Motor neuron (in vitro differentiated cells): ENCODE data around the gene ACTA2. TPM values are rescaled to one million over a fixed set of nuclear protein-coding genes. Genes with fewer than 3 reads are reported as not detected.

ENCODE experiments used
- ATAC-seq, 8 experiments: fragments of 200-7000 bp; cut with Tn5 transposase; replicated peaks in 6 of 8; 2 replicates each; pipeline ENCODE4 v1.8.0; 2021; ENCODE audit warnings: mild to moderate bottlenecking in 8 of 8, moderate library complexity in 8 of 8
- H3K27ac ChIP-seq, 2 donors: fragments of 250-450 bp; sonication (Bioruptor Pico); 2 replicates each; pipeline ENCODE4 v1.9.0; 2021; ENCODE audit warnings: antibody characterized with exemption in 2 of 2, mild to moderate bottlenecking in 2 of 2, moderate library complexity in 1 of 2
- H3K4me1 ChIP-seq, 2 donors: fragments of 250-450 bp; sonication (Bioruptor Pico); replicated peaks in 1 of 2; 2 replicates each; pipeline ENCODE4 v1.6.1; 2021; ENCODE audit warnings: antibody characterized with exemption in 2 of 2, mild to moderate bottlenecking in 2 of 2, moderate library complexity in 1 of 2
- H3K4me3 ChIP-seq, 5 donors: fragments of 250-450 bp; sonication (Bioruptor Pico); 2 replicates each; pipeline ENCODE4 v1.9.0; 2021; ENCODE audit warnings: antibody characterized with exemption in 5 of 5, mild to moderate bottlenecking in 5 of 5, moderate library complexity in 4 of 5
- WGBS, 10 experiments: fragments of 450-650 bp; shearing (Covaris generic); methylation state at CpG; one replicate each; pipeline ENCODE4 v1.0.0; 2022; 5-methylcytosine and 5-hydroxymethylcytosine counted together
- in situ Hi-C, 9 experiments: fragments of 400-800 bp; cut with MboI; loops; one replicate each; pipeline ENCODE4 v1.15.0; 2021; ENCODE audit warnings: low sequenced_read_pairs in 9 of 9, low pct_unique_long_range_greater_than_20kb in 2 of 9; ENCODE audit not compliant: unreplicated experiment in 9 of 9
- total RNA-seq, 8 experiments: library from RNA; unstranded; fragments of 300-600 nt; gene quantifications; 2 replicates each; pipeline versions ENCODE4 v1.2.3 to v1.2.4, GENCODE V29; 2022

The ACTA2 gene
- total RNA-seq, 8 experiments from 2014 or later = 2.8 to 317 (median 19.6) TPM

GRCh38 chr10:88979153-88979562 is 26.6 kb upstream of the ACTA2 start:
- ATAC-seq = peak in 2 of 8 experiments; percentile 34 to 67
- Histone ChIP-seq H3K4me1 (no peaks in the 10 kb centered on the region), H3K27ac (no peak overlapping the region), H3K4me3 (no peak overlapping the region)
- in situ Hi-C loops = no loop called here
- 0 to 56% (median 35%) methylated on average over 3 to 5 of the region's 5 CpGs; no CpG with 5 or more reads in 1 of the 10 experiments for WGBS, 10 experiments

GRCh38 chr10:88978463-88978862 is 25.9 kb upstream of the ACTA2 start:
- no peak for ATAC-seq
- H3K4me1 ChIP-seq = no peaks in the 10 kb centered on the region
- in situ Hi-C loops = no loop called here
- no peak overlapping the region for H3K27ac ChIP-seq
- WGBS, 10 experiments = 50 to 100% (median 85%) methylated on average over 1 to 2 of the region's 2 CpGs; no CpG with 5 or more reads in 3 of the 10 experiments
- no peak overlapping the region for H3K4me3 ChIP-seq

- in situ Hi-C loops = no loop called here
- peak in 2 of 8 experiments; percentile 11 to 12 for ATAC-seq
- H3K4me3 ChIP-seq = no peak overlapping the region
Measured at GRCh38 chr10:88975377-88975720, 22.8 kb upstream of the ACTA2 start.

GRCh38 chr10:88974446-88975376 is 22.1 kb upstream of the ACTA2 start:
- H3K4me3 ChIP-seq = no peak overlapping the region
- in situ Hi-C loops = no loop called here

More at GRCh38 chr10:88975377-88975720, 22.8 kb upstream of the ACTA2 start:
- WGBS, 10 experiments = 29 to 100% (median 89%) methylated on average over 1 to 3 of the region's 3 CpGs; no CpG with 5 or more reads in 1 of the 10 experiments
- no peaks in the 10 kb centered on the region for H3K4me1 ChIP-seq
- no peak overlapping the region for H3K27ac ChIP-seq

GRCh38 chr10:88974012-88974411 is 21.4 kb upstream of the ACTA2 start:
- no peak for ATAC-seq
- Histone ChIP-seq H3K4me1 (no peaks in the 10 kb centered on the region), H3K27ac (no peak overlapping the region), H3K4me3 (no peak overlapping the region)
- in situ Hi-C loops = no loop called here
- WGBS, 10 experiments = 66 to 100% (median 87%) methylated on average over 1 to 3 of the region's 3 CpGs

More at GRCh38 chr10:88974446-88975376, 22.1 kb upstream of the ACTA2 start:
- H3K27ac ChIP-seq = no peak overlapping the region
- peak in 3 of 8 experiments; percentile 46 to 68 (median 49) for ATAC-seq
- WGBS, 10 experiments = 3 to 97% (median 75%) methylated on average over 4 to 7 of the region's 7 CpGs
- no peaks in the 10 kb centered on the region for H3K4me1 ChIP-seq

GRCh38 chr10:88971221-88972061 is 18.9 kb upstream of the ACTA2 start:
- Histone ChIP-seq H3K4me1 (no peaks in the 10 kb centered on the region), H3K27ac (no peak overlapping the region), H3K4me3 (no peak overlapping the region)
- ATAC-seq = peak in 3 of 8 experiments; percentile 14 to 52 (median 34)
- in situ Hi-C loops = no loop called here
- WGBS, 10 experiments = 27 to 93% (median 80%) methylated on average over 1 to 5 of the region's 5 CpGs

DNA sequence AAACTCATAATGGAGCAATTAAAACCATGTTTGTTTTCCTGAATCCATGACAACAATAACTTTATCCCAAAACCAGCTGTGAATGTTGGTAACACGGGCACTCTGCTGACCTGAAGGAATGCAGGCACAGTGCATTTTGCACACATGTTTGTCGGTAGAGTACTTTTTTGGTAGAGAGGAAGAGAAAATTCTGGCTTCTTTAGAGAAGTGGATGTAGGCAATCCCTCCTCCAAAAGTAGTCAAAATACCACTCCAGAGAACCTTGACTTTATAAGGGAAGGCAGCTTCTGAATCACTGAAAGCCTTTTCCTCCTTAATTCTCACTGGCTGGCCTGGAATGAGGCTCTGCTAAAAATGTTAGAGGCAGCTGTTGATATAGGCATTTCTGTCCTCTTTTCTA is 15.8 kb upstream of the ACTA2 start:
- in situ Hi-C loops = no loop called here
- WGBS, 10 experiments = 0 to 100% (median 72%) methylated on average over 1 to 2 of the region's 2 CpGs; no CpG with 5 or more reads in 1 of the 10 experiments
- Histone ChIP-seq H3K27ac (no peak overlapping the region), H3K4me1 (no peaks in the 10 kb centered on the region), H3K4me3 (no peak overlapping the region)
- peak in 1 of 8 experiments; percentile 20 for ATAC-seq

- Histone ChIP-seq H3K27ac (no peak overlapping the region), H3K4me3 (no peak overlapping the region), H3K4me1 (no peaks in the 10 kb centered on the region)
- no peak for ATAC-seq
- WGBS, 10 experiments = 20 to 100% (median 85%) methylated on average over 1 to 3 of the region's 3 CpGs; no CpG with 5 or more reads in 3 of the 10 experiments
- in situ Hi-C loops = no loop called here
Measured at GRCh38 chr10:88966797-88967196, 14.2 kb upstream of the ACTA2 start.

DNA sequence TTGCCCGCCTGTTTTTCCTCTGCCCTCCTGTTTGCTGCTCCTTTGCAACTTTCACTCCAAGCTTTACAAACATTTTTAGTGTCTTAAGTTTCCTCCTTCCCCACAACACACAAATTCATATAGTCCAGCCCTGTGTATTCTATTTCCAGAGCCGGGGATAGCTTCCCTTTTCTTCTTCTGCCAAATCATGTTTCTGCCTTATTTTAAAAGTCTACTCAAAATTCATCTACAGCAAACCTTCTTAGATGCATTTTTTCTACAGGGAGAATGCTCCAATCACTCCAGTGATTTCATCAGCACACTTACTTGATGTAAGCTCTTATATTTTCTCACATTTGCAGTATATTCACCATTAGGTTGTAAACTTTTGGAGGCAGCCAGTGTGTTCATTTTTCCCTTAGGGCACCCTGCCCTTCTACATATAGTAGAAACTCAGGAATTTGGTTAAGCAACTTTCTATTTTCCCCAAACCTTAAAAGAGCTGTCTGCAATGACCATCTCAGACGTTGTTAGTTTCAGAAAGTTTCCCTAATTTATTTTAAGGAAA is 12.4 kb upstream of the ACTA2 start:
- in situ Hi-C loops = no loop called here
- WGBS, 10 experiments = 51 to 100% (median 83%) methylated on average over 1 to 3 of the region's 3 CpGs
- Histone ChIP-seq H3K4me3 (no peak overlapping the region), H3K4me1 (no peaks in the 10 kb centered on the region), H3K27ac (no peak overlapping the region)
- peak in 1 of 8 experiments; percentile 31 for ATAC-seq

DNA sequence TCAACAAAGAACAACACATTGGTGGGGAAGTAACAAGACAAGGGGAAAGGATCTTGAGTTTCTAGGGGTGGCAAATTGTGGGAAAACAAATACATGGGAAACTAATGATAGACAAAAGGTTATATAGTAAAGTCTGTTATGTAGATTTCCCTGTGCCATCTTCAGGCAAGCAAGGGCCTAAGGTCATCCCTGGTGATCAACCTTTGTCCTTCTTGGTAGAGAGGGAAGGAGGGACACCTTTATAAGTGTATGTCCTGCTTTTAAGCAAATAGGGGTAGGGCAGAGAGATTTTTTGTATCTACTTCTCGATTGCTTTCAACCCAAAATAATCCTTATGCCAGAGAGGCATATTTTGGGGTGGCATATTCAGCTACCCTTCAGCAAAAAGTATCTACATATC is 11.8 kb upstream of the ACTA2 start:
- ATAC-seq = no peak
- Histone ChIP-seq H3K4me1 (no peaks in the 10 kb centered on the region), H3K4me3 (no peak overlapping the region), H3K27ac (no peak overlapping the region)
- in situ Hi-C loops = no loop called here
- WGBS, 10 experiments = 60 to 100% (median 100%) methylated on average over 1 of the region's 1 CpG; no CpG with 5 or more reads in 5 of the 10 experiments

DNA sequence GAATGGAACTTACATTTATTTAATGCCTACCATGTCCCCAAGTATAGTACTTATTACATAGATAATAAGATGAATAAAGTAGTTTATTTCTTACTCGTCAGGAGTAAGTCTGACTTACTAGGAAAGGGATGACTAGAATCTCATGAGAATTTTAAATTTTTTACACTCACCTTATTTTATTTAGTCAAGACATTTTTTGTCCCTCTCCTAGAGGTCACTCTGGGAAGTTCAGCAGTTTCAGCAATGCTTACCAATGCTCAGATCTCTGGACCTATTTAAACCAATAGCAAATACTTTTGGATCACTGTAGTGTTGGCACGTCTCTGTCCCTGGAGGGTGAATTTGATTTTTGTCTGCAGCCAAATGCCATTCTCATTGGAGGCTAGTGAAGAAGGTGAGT is 10.7 kb upstream of the ACTA2 start:
- Histone ChIP-seq H3K27ac (no peak overlapping the region), H3K4me3 (no peak overlapping the region), H3K4me1 (no peaks in the 10 kb centered on the region)
- no peak for ATAC-seq
- in situ Hi-C loops = no loop called here
- 68 to 100% (median 100%) methylated on average over 1 to 2 of the region's 2 CpGs; no CpG with 5 or more reads in 3 of the 10 experiments for WGBS, 10 experiments

- in situ Hi-C loops = no loop called here
- ATAC-seq = no peak
- Histone ChIP-seq H3K4me1 (no peaks in the 10 kb centered on the region), H3K4me3 (no peak overlapping the region), H3K27ac (no peak overlapping the region)
- 53 to 100% (median 79%) methylated on average over 1 to 2 of the region's 2 CpGs; no CpG with 5 or more reads in 4 of the 10 experiments for WGBS, 10 experiments
Measured at GRCh38 chr10:88962336-88962735, 9.8 kb upstream of the ACTA2 start.

- Histone ChIP-seq H3K27ac (no peak overlapping the region), H3K4me3 (no peak overlapping the region), H3K4me1 (no peaks in the 10 kb centered on the region)
- peak in 2 of 8 experiments; percentile 25 to 48 for ATAC-seq
- in situ Hi-C loops = no loop called here
Measured at GRCh38 chr10:88961266-88961665, 8.7 kb upstream of the ACTA2 start.
